ENCODE data around the gene CLEC19A. TPM values are rescaled to one million over a fixed set of nuclear protein-coding genes. Genes with fewer than 3 reads are reported as not detected.

The CLEC19A gene
- total and polyA plus RNA-seq, 2 experiments from 2014 or later: not detected

GRCh38 chr16:19283637-19284036 lies 1.9 kb upstream of the CLEC19A start (continued):
- no peak for TF ChIP-seq ZNF462 (CRISPR knock-in tag; IDR thresholded peaks at IDR 0.05)
- no peak for TF ChIP-seq REST (IDR thresholded peaks at IDR 0.05; ENCODE audit: unreplicated experiment)

GRCh38 chr16:19284207-19284606 lies 1.3 kb upstream of the CLEC19A start:
- H4K20me1 ChIP-seq (replicated peaks; ENCODE audit: insufficient read depth): no peaks in the 10 kb centered on the region
- DNase-seq (ENCODE audit: low spot score): no peak
- H3K27me3 Mint-ChIP-seq (ENCODE audit: insufficient read depth, low read depth, poor library complexity): peaks cover 4% of the 10 kb centered on the region
- no peaks in the 10 kb centered on the region for H3K27me3 ChIP-seq (ENCODE audit: insufficient read depth)
- peaks cover 24% of the 10 kb centered on the region for H3K4me1 Mint-ChIP-seq
- no peak overlapping the region for H2AFZ ChIP-seq
- no peak overlapping the region for H3K4me3 ChIP-seq
- 0 out of 2 replicates have a peak, but pooled peaks cover 4% of the 10 kb centered on the region for H3K9me2 ChIP-seq (ENCODE audit: insufficient read depth)
- no peaks in the 10 kb centered on the region for H3K79me2 ChIP-seq (replicated peaks; ENCODE audit: insufficient read depth)
- no peak for ATAC-seq
- H3K36me3 ChIP-seq (ENCODE audit: insufficient read depth): no peaks in the 10 kb centered on the region
- peaks cover 26% of the 10 kb centered on the region for H3K4me1 ChIP-seq (ENCODE audit: insufficient read depth)
- H3K4me2 ChIP-seq: no peak overlapping the region
- H3K4me3 Mint-ChIP-seq: no peak overlapping the region
- no peak overlapping the region for H3K27ac Mint-ChIP-seq
- H3K36me3 Mint-ChIP-seq (ENCODE audit: low read depth): 0 out of 3 replicates have a peak, but pooled peaks cover 2% of the 10 kb centered on the region
- TF ChIP-seq EZH2phosphoT487 (IDR thresholded peaks at IDR 0.05; ENCODE audit: unreplicated experiment) (no peak), ZNF331 (CRISPR knock-in tag; IDR thresholded peaks at IDR 0.05; ENCODE audit: low read depth) (no peak), NANOG (IDR thresholded peaks at IDR 0.05; ENCODE audit: borderline replicate concordance) (no peak), JUNB (IDR thresholded peaks at IDR 0.05; ENCODE audit: unreplicated experiment) (no peak), STAT1 (IDR thresholded peaks at IDR 0.05; ENCODE audit: unreplicated experiment) (no peak), ZNF114 (CRISPR knock-in tag; IDR thresholded peaks at IDR 0.05) (no peak), CREB1 (CRISPR knock-in tag; IDR thresholded peaks at IDR 0.05; ENCODE audit: low read depth) (no peak)
- H3K27ac ChIP-seq (ENCODE audit: low read depth): no peak overlapping the region
- no peaks in the 10 kb centered on the region for H3F3A ChIP-seq (replicated peaks; ENCODE audit: low read depth)
- H3K9me3 Mint-ChIP-seq: peaks cover 11% of the 10 kb centered on the region
